ENCODE measurements around the gene IFITM2. TPM values are rescaled to one million over a fixed set of nuclear protein-coding genes. Genes with fewer than 3 reads are reported as not detected.
A peak's percentile ranks its signal among the peaks of the same experiment; 100 is the strongest.

Gene IFITM2
- total RNA-seq, 1 experiment from 2014 or later, result 4.2 TPM

DNA sequence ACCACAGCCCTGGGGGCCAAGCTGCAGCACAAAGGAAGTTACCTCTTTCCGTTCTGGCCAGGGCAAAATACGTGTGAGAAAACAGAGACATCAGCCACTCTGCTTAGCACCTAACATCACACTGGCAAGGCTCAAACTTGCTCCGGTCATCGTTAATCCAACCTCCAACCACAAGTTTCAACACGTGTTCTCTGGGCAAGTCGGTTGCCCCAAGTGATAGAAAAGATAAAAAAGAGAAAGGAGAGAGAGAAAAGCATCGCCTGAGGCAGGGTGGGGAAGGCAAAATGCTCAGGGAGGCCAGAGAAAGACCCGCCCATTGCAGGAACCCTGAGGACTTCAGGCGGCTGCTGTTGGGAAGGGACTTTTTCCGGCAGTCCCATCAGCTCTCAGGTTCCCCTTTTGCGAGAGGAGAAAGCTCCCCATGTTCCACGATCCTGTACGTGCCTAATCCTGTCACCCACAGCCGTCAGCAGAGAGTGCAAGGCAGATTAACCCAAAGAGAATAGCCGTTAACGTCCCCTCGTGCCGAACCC, 43.2 kb downstream of the IFITM2 start:
- peak in 1 of 2 experiments; percentile 55 for DNase-seq

GRCh38 chr11:351411-351810, 43.8 kb downstream of the IFITM2 start:
- H3K4me2 ChIP-seq, result no peak overlapping the region
- no peak overlapping the region for H3K4me3 ChIP-seq
- H3K27me3 ChIP-seq (ENCODE audit: insufficient read depth, low read depth), result no peaks in the 10 kb centered on the region
- no peaks in the 10 kb centered on the region for H3K36me3 ChIP-seq (ENCODE audit: low read depth)
- peaks cover 7% of the 10 kb centered on the region; the same call in 1 of the 2 replicates for H3F3A ChIP-seq (ENCODE audit: insufficient read depth, low read depth)
- no TSS peak for BruUV-seq (replicated peaks)
- no peak overlapping the region for H3K27ac ChIP-seq
- no peak overlapping the region for H2AFZ ChIP-seq
- no peaks in the 10 kb centered on the region for H3K4me1 ChIP-seq (replicated peaks; ENCODE audit: insufficient read depth)
- no peaks in the 10 kb centered on the region for H3K9me3 ChIP-seq (ENCODE audit: insufficient read depth, low read depth)
- H4K20me1 ChIP-seq (ENCODE audit: insufficient read depth), result no peaks in the 10 kb centered on the region
- no peaks in the 10 kb centered on the region for H3K79me2 ChIP-seq (ENCODE audit: low read depth)
- TF ChIP-seq CTCF (conservative IDR thresholded peaks at IDR 0.05) (no peak), EZH2 (IDR thresholded peaks at IDR 0.05; ENCODE audit: low read depth) (no peak)
- ChIA-PET POLR2A (ENCODE audit: unreplicated experiment) (no interaction called here), CTCF (interaction anchor here (0.7 kb wide), 1 partner anchor 34 kb away, joined by 3 read pairs; no protein-coding TSS in a partner anchor)
- intact Hi-C loops (cut with micrococcal nuclease; ENCODE audit: unreplicated experiment), result no loop called here
- DNase-seq, result no peak
- H3K9me2 ChIP-seq (ENCODE audit: insufficient read depth), result no peaks in the 10 kb centered on the region

More for the DNA sequence above, 43.2 kb downstream of the IFITM2 start:
- CTCF ChIA-PET, result no interaction called here
- no peaks in the 10 kb centered on the region for H3K27me3 ChIP-seq (ENCODE audit: insufficient read depth, low read depth)
- no peaks in the 10 kb centered on the region for H3K9me2 ChIP-seq (ENCODE audit: insufficient read depth)
- H2AFZ ChIP-seq, result no peak overlapping the region
- peaks cover 7% of the 10 kb centered on the region; the same call in 1 of the 2 replicates for H3F3A ChIP-seq (ENCODE audit: insufficient read depth, low read depth)
- TF ChIP-seq CTCF (conservative IDR thresholded peaks at IDR 0.05) (no peak), EZH2 (IDR thresholded peaks at IDR 0.05; ENCODE audit: low read depth) (no peak)
- intact Hi-C loops (cut with micrococcal nuclease; ENCODE audit: unreplicated experiment), result no loop called here
- H3K4me3 ChIP-seq, result no peak overlapping the region
- no peaks in the 10 kb centered on the region for H3K4me1 ChIP-seq (replicated peaks; ENCODE audit: insufficient read depth)
- no peaks in the 10 kb centered on the region for H3K9me3 ChIP-seq (ENCODE audit: insufficient read depth, low read depth)
- H3K36me3 ChIP-seq (ENCODE audit: low read depth), result no peaks in the 10 kb centered on the region
- no peak overlapping the region for H3K4me2 ChIP-seq
- POLR2A ChIA-PET (ENCODE audit: unreplicated experiment), result no interaction called here
- no TSS peak for BruUV-seq (replicated peaks)
- H3K79me2 ChIP-seq (ENCODE audit: low read depth), result no peaks in the 10 kb centered on the region
- H3K27ac ChIP-seq, result no peak overlapping the region
- H4K20me1 ChIP-seq (ENCODE audit: insufficient read depth), result no peaks in the 10 kb centered on the region

DNA sequence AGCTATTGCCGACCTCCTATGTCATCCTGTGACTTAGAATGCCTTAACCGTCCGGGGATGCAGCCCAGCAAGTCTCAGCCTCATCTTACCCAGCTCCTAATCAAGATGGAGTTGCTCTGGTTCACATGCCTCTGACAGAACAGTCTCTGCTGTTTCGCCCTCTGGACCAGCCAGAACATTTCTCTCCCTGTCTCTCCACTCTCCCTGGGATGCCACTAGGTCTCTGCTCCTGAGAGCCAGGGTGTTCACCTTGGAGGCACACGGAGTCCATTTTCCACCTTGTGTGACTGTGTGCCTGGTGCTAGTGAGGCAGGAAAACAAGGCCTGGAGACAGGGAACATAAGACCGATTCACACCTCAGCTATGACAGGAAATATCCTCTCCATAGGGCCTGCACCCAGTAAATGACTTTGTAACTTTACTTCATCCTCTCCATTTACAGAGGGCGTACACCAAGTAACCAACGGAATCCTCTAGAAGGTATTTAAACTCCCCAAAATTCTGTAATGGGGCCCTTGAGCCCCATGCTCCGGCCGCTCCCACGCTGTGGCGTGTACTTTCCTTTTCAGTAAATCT, 44.9 kb downstream of the IFITM2 start:
- Histone ChIP-seq H3K79me2 (ENCODE audit: low read depth) (no peaks in the 10 kb centered on the region), H3K36me3 (ENCODE audit: low read depth) (no peaks in the 10 kb centered on the region), H3K9me3 (ENCODE audit: insufficient read depth, low read depth) (no peaks in the 10 kb centered on the region), H3K4me1 (replicated peaks; ENCODE audit: insufficient read depth) (no peaks in the 10 kb centered on the region), H3K4me2 (no peak overlapping the region), H3F3A (ENCODE audit: insufficient read depth, low read depth) (peaks cover 18% of the 10 kb centered on the region; the same call in 1 of the 2 replicates), H4K20me1 (ENCODE audit: insufficient read depth) (no peaks in the 10 kb centered on the region), H2AFZ (no peak overlapping the region), H3K27ac (no peak overlapping the region), H3K27me3 (ENCODE audit: insufficient read depth, low read depth) (no peaks in the 10 kb centered on the region), H3K9me2 (ENCODE audit: insufficient read depth) (no peaks in the 10 kb centered on the region), H3K4me3 (no peak overlapping the region)
- no peak for DNase-seq
- BruUV-seq (replicated peaks), result no TSS peak
- intact Hi-C loops (cut with micrococcal nuclease; ENCODE audit: unreplicated experiment), result no loop called here
- ChIA-PET CTCF (no interaction called here), POLR2A (ENCODE audit: unreplicated experiment) (no interaction called here)
- TF ChIP-seq CTCF (conservative IDR thresholded peaks at IDR 0.05) (no peak), EZH2 (IDR thresholded peaks at IDR 0.05; ENCODE audit: low read depth) (no peak)

All from PC-9 (cell line).